GM13976 (cell line): Measurements from ENCODE around the gene FCRL4.
"Not testable (repeated sequence)": the region's sequence is repeated elsewhere in the genome, so short reads cannot be mapped to it uniquely, and the experiment has no call there.

Source experiments
- DNase-seq: peaks from one replicate; pipeline ENCODE4 v3.0.0; 2012; ENCODE audit warnings: low spot score
- in situ Hi-C: fragments of 300-500 bp; cut with MboI; formaldehyde crosslinking; loops from one replicate; pipeline ENCODE4 v1.12.0; 2022; ENCODE audit warnings: low sequenced_read_pairs, mixed read lengths, inconsistent platforms; ENCODE audit not compliant: unreplicated experiment
- TF ChIP-seq, protein P1 (sequence below): IDR thresholded peaks from 2 replicates; pipeline ENCODE4 v1.5.1; 2012; ENCODE audit warnings: borderline replicate concordance, mild to moderate bottlenecking; ENCODE audit not compliant: insufficient read depth; ENCODE audit errors: extremely low read depth, missing control alignments, control extremely low read depth

FCRL4 gene

GRCh38 chr1:157562515-157562914, 35.4 kb downstream of the FCRL4 start:
- TF ChIP-seq, protein P1, sequence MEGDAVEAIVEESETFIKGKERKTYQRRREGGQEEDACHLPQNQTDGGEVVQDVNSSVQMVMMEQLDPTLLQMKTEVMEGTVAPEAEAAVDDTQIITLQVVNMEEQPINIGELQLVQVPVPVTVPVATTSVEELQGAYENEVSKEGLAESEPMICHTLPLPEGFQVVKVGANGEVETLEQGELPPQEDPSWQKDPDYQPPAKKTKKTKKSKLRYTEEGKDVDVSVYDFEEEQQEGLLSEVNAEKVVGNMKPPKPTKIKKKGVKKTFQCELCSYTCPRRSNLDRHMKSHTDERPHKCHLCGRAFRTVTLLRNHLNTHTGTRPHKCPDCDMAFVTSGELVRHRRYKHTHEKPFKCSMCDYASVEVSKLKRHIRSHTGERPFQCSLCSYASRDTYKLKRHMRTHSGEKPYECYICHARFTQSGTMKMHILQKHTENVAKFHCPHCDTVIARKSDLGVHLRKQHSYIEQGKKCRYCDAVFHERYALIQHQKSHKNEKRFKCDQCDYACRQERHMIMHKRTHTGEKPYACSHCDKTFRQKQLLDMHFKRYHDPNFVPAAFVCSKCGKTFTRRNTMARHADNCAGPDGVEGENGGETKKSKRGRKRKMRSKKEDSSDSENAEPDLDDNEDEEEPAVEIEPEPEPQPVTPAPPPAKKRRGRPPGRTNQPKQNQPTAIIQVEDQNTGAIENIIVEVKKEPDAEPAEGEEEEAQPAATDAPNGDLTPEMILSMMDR: no peak
- DNase-seq: peak; percentile 29
- in situ Hi-C loops: no loop called here

DNA sequence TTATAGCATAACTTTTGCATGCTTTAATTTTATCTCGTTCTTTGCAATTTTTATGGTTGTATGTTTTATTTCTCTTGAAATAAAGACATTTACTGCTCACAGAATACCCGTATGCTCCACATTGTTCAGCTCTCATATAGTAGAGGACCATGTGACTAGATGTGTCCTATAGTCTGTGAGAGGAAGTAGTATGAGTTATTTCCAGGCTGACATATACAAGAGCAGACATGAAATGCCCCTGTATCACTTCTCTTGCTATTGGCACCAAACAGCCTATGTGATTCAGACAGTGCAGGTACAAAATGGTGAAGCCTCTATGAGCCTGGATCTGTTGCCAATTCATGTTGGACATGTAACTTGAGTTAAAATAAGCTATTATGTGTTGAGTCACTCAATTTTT, 39.8 kb downstream of the FCRL4 start:
- no peak for DNase-seq
- in situ Hi-C loops: no loop called here
- TF ChIP-seq, protein P1: no peak

DNA sequence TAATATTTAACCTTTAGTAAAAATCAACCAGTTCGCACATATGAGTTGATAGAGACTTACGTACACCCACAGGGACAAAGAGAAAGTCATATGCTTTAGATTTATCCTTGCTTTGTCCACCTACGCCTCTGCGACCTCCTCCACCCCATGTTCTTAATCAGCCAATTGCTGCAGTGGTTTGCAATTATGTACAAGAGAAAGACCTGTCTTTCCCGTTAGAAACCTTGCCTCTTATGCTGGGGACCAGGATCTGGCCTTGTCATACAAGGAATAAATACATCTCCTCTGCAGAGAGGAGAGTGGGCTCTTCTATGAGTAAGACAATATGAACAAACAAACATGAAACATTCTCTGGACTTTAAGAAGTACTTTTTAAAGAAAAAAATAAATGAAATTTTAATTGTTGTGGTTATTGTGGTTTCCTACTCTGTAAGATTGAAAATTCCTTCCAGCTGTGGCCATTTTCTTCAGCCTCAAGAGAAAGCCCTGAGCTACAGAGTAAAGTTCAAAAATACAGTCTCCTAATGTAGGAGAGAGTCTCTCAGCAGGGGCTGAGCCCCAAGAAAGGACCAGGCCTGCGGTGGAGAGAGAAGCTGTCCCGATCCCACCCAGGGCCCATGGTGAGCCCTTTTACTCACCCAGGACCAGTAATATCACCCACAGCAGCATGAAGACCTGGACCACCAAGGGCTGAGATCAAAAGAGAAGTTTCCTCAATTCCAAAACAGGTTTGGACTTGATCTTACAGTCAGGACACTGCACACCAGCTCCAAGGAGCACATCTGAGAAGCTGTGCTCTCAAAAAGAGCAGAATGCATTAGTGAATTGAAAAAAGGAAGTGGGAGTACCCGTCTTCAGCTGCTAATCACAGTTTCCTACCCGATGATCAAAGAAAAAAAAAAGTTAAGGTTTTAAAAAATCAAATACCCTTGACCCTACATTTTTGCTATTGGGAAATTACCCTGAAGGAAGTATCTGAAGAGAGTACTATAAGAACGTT, 45.9 kb downstream of the FCRL4 start, which contains the start of gene FCRL5:
Gene FCRL5, minus strand, starts transcription at position 822 of the 1,000 bp plus-strand sequence. Its CDS starts 153 bp downstream, at position 669.
- TF ChIP-seq, protein P1: no peak
- DNase-seq: peak; percentile 16
- in situ Hi-C loops: no loop called here

- DNase-seq, in situ Hi-C loops: not testable (repeated sequence)
Measured at GRCh38 chr1:157548081-157548480, 49.8 kb downstream of the FCRL4 start.

- in situ Hi-C loops: no loop called here
- TF ChIP-seq, protein P1: no peak
- no peak for DNase-seq
Measured at GRCh38 chr1:157542676-157543075, 55.2 kb downstream of the FCRL4 start.

- TF ChIP-seq, protein P1: no peak
- no peak for DNase-seq
- in situ Hi-C loops: no loop called here
Measured at GRCh38 chr1:157540852-157541251, 57.0 kb downstream of the FCRL4 start.

DNA sequence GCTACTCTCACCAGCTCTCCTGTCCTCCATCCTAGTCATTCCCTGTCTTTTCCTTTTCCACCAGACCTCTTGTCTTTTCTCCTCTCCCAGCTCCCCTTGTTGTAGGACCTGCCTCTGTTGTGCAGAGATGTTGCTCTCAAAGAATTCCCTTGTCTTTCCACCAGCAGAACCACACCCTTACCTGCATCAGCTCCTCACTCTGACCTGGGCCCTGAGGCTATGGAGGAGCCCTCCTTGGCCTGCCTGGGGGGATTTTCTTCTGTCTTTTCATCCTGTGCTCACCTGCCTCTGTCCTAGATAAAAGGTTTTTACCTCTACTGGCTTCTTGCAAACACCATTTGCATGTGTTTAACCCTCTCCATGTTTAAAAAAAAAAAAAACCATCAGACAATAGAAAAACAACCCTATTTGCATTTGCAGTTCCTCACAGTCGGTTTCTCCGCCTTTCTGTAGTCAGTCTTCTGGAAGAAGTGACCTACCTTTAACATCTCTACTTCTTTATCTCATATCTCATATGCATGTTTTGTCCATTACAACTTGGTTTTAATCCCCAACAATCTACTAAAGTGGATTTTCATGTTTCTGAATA, 57.6 kb downstream of the FCRL4 start:
- in situ Hi-C loops: no loop called here
- no peak for DNase-seq
- TF ChIP-seq, protein P1: no peak
